PC-3 (cell line): Measurements from ENCODE around the gene EXOC4.

ENCODE experiments used
- EZH2 ChIP-seq: fragments of 300-600 bp; sonication (generic); IDR thresholded peaks from one replicate; pipeline ENCODE4 v1.6.1; 2017; ENCODE audit warnings: antibody characterized with exemption, mild to moderate bottlenecking, low read length; ENCODE audit not compliant: unreplicated experiment
- EZH2phosphoT487 ChIP-seq: fragments of 300-600 bp; sonication (generic); IDR thresholded peaks from 2 replicates; pipeline ENCODE4 v1.6.1; 2018; ENCODE audit warnings: mild to moderate bottlenecking, antibody characterized with exemption, low read length, borderline replicate concordance
- TF ChIP-seq, protein P1 (sequence below): fragments of 300-600 bp; sonication (generic); conservative IDR thresholded peaks from 2 replicates; pipeline ENCODE4 v1.5.1; 2017; ENCODE audit warnings: antibody characterized with exemption, low read depth, mild to moderate bottlenecking, low read length

DNA sequence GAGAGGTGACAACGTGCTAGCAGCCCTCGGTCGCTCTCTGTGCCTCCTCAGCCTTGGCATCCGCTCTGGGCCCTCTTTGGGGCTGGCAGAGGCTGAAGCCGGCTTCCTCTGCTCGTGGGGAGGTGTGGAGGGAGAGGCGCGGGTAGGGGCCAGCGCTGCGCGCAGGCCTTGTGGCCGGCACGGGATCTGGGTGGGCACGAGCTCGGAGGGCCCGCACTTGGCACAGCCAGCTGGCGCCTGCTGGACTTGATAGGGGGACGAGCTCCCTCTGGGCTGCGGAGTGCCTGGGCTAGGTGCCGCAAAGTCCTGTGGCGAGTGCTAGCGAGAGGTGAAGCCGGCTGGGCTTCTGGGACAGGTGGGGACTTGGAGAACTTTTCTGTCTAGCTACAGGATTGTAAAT is 170.7 kb downstream of the EXOC4 start:
- TF ChIP-seq, protein P1, sequence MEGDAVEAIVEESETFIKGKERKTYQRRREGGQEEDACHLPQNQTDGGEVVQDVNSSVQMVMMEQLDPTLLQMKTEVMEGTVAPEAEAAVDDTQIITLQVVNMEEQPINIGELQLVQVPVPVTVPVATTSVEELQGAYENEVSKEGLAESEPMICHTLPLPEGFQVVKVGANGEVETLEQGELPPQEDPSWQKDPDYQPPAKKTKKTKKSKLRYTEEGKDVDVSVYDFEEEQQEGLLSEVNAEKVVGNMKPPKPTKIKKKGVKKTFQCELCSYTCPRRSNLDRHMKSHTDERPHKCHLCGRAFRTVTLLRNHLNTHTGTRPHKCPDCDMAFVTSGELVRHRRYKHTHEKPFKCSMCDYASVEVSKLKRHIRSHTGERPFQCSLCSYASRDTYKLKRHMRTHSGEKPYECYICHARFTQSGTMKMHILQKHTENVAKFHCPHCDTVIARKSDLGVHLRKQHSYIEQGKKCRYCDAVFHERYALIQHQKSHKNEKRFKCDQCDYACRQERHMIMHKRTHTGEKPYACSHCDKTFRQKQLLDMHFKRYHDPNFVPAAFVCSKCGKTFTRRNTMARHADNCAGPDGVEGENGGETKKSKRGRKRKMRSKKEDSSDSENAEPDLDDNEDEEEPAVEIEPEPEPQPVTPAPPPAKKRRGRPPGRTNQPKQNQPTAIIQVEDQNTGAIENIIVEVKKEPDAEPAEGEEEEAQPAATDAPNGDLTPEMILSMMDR: no peak
- TF ChIP-seq EZH2 (no peak), EZH2phosphoT487 (no peak)
